Stomach (tissue), 9 donors: ENCODE results near the gene RPS13. TPM values are rescaled to one million over a fixed set of nuclear protein-coding genes. Genes with fewer than 3 reads are reported as not detected.
A peak's percentile ranks its signal among the peaks of the same experiment; 100 is the strongest.

Experiments used
- DNase-seq, 2 donors: peaks; one replicate each; pipeline versions ENCODE4 v3.0.0 to v3.0.0-alpha.2; 2013 to 2019
- H3K27ac ChIP-seq, 5 donors: fragments of 200-600 bp in 4 of 5; sonication (generic) in 4 of 5; one replicate each; pipeline ENCODE4 v1.5.1; 2013 to 2019; ENCODE audit warnings: mild to moderate bottlenecking in 1 of 5, moderate library complexity in 1 of 5
- H3K27me3 ChIP-seq, 3 donors: fragments of 200-600 bp; sonication (generic); one replicate each; pipeline ENCODE4 v1.5.1; 2017 to 2019; ENCODE audit warnings: mixed run types in 1 of 3
- H3K36me3 ChIP-seq, 4 donors: fragments of 200-600 bp; sonication (generic); 1 replicate in 3 of 4; 2 replicates in 1 of 4; pipeline ENCODE4 v1.5.1; 2016 to 2019
- H3K4me1 ChIP-seq, 4 donors: fragments of 200-600 bp; sonication (generic); one replicate each; pipeline ENCODE4 v1.5.1; 2016 to 2019
- H3K4me3 ChIP-seq, 4 donors: fragments of 200-600 bp; sonication (generic) in 3 of 4; one replicate each; pipeline ENCODE4 v1.5.1; 2016 to 2019; ENCODE audit warnings: mild to moderate bottlenecking in 1 of 4
- H3K9me3 ChIP-seq, 4 donors: fragments of 200-600 bp; sonication (generic); one replicate each; pipeline ENCODE4 v1.5.1; 2016 to 2019
- EP300 ChIP-seq: sonication (generic); formaldehyde crosslinking; IDR thresholded peaks from one replicate; pipeline ENCODE4 v1.6.1; 2017; ENCODE audit warnings: antibody characterized with exemption
- POLR2A ChIP-seq, 4 donors: fragments of 450-650 bp; IDR thresholded peaks; one replicate each; pipeline ENCODE4 v1.6.1; 2016; ENCODE audit warnings: antibody characterized with exemption in 4 of 4, control low read depth in 2 of 4, mild to moderate bottlenecking in 1 of 4, moderate library complexity in 1 of 4
- POLR2AphosphoS5 ChIP-seq, 3 donors: sonication (generic); formaldehyde crosslinking; IDR thresholded peaks; one replicate each; pipeline ENCODE4 v1.6.1; 2016; ENCODE audit warnings: antibody characterized with exemption in 3 of 3
- WGBS, 5 donors: extraction: QIAGEN DNeasy Blood & Tissue Kit in 3 of 5; methylation state at CpG; one replicate each; pipeline versions ENCODE4 v1.1.5 to v1.1.7; 2013 to 2018; 5-methylcytosine and 5-hydroxymethylcytosine counted together
- intact Hi-C: fragments of 100-400 bp; cut with DNase I; formaldehyde crosslinking; loops from one replicate; pipeline ENCODE4 v1.15.1; 2023; ENCODE audit warnings: low total_unique reads
- polyA plus RNA-seq, 3 donors: library from polyadenylated mRNA; stranded (reverse); fragments of 200-250 nt; gene quantifications; one replicate each; pipeline ENCODE4 v1.2.3, GENCODE V29; 2013
- total RNA-seq, 5 donors: library from RNA; depleted of rRNA; stranded (reverse); fragments of >200 nt; gene quantifications; one replicate each; pipeline versions ENCODE4 v1.1.0 to v1.2.3, GENCODE V29; 2014 to 2016
- TF ChIP-seq, protein P1 (sequence below), 7 experiments: fragments of 450-650 bp in 4 of 7; fragments of 200-600 bp in 3 of 7; sonication (generic) in 3 of 7; IDR thresholded peaks; one replicate each; pipeline ENCODE4 v1.5.1; 2016 to 2019; ENCODE audit warnings: antibody characterized with exemption in 7 of 7, control low read depth in 2 of 7, mild to moderate bottlenecking in 1 of 7
- donor health status: healthy with polysubstance abuse.
- donor health status: Bipolar disorder and iron deficiency.
- donor health status: healthy.

RPS13 gene
- total and polyA plus RNA-seq, 8 donors = 282 to 3,236 (median 2,060) TPM

GRCh38 chr11:17075506-17075905 is 2.0 kb downstream of the RPS13 start:
- peaks cover 21 to 48% (median 47%) of the 10 kb centered on the region in 4 donors for H3K36me3 ChIP-seq
- peak overlapping the region in 2 of 4 donors; percentile 91 to 92 for H3K4me3 ChIP-seq
- intact Hi-C loops = no loop called here
- H3K27ac ChIP-seq = peak overlapping the region in 2 of 5 donors; percentile 95 to 96
- DNase-seq = no peak
- H3K4me1 ChIP-seq = peaks cover 26 to 45% (median 37%) of the 10 kb centered on the region in 4 donors
- WGBS, 5 donors = 51 to 70% (median 54%) methylated on average over 5 of the region's 5 CpGs
- TF ChIP-seq EP300 = no peak
- no peak for TF ChIP-seq POLR2AphosphoS5 (IDR thresholded peaks at IDR 0.05)
- TF ChIP-seq, protein P1, sequence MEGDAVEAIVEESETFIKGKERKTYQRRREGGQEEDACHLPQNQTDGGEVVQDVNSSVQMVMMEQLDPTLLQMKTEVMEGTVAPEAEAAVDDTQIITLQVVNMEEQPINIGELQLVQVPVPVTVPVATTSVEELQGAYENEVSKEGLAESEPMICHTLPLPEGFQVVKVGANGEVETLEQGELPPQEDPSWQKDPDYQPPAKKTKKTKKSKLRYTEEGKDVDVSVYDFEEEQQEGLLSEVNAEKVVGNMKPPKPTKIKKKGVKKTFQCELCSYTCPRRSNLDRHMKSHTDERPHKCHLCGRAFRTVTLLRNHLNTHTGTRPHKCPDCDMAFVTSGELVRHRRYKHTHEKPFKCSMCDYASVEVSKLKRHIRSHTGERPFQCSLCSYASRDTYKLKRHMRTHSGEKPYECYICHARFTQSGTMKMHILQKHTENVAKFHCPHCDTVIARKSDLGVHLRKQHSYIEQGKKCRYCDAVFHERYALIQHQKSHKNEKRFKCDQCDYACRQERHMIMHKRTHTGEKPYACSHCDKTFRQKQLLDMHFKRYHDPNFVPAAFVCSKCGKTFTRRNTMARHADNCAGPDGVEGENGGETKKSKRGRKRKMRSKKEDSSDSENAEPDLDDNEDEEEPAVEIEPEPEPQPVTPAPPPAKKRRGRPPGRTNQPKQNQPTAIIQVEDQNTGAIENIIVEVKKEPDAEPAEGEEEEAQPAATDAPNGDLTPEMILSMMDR (IDR thresholded peaks at IDR 0.05) = no peak
- no peak for TF ChIP-seq POLR2A (IDR thresholded peaks at IDR 0.05)
- no peaks in the 10 kb centered on the region for H3K9me3 ChIP-seq
- no peaks in the 10 kb centered on the region for H3K27me3 ChIP-seq

DNA sequence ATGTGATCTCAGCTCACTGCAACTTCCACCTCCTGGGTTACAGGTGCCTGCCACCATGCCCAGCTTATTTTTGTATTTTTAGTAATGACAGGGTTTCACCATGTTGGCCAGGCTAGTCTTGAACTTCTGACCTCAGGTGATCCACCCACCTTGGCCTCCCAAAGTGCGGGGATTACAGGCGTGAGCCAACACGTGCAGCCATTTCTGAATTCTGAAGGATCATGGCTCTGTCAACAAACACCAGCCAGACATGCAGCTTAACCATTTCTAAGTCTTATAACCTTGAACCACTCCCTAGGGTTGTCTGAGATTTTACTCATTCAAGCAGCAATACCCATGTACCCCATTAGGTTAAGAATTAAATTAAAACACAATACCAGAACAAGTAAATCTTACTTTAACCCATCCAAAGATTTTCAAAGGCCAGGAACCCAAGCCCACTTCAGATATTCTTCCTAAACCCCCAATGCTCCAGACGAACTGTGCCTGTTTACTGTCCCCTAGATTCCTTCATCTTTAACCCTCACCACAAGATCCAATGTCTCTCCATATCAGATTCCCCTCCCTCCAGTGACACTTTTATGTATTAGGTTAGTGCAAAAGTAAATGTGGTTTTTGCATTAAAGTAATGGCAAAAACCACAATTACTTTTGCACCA is 4.0 kb downstream of the RPS13 start:
- peaks cover 21 to 48% (median 47%) of the 10 kb centered on the region in 4 donors for H3K36me3 ChIP-seq
- no peaks in the 10 kb centered on the region for H3K27me3 ChIP-seq
- H3K9me3 ChIP-seq = no peaks in the 10 kb centered on the region
- no peak for DNase-seq
- no peak overlapping the region for H3K4me3 ChIP-seq
- peaks cover 25 to 42% (median 33%) of the 10 kb centered on the region in 4 donors for H3K4me1 ChIP-seq
- no peak for TF ChIP-seq EP300
- no peak for TF ChIP-seq POLR2A (IDR thresholded peaks at IDR 0.05)
- TF ChIP-seq, protein P1 (IDR thresholded peaks at IDR 0.05) = no peak
- no peak for TF ChIP-seq POLR2AphosphoS5 (IDR thresholded peaks at IDR 0.05)
- intact Hi-C loops = no loop called here
- 23 to 45% (median 42%) methylated on average over 4 of the region's 4 CpGs for WGBS, 5 donors
- H3K27ac ChIP-seq = no peak overlapping the region

GRCh38 chr11:17067417-17067816 is 10.1 kb downstream of the RPS13 start:
- Histone ChIP-seq H3K4me3 (no peak overlapping the region), H3K27ac (no peak overlapping the region), H3K36me3 (peaks cover 0 to 7% (median 6%) of the 10 kb centered on the region in 4 donors), H3K4me1 (no peaks in the 10 kb centered on the region), H3K9me3 (no peaks in the 10 kb centered on the region), H3K27me3 (no peaks in the 10 kb centered on the region)
- TF ChIP-seq POLR2AphosphoS5 (IDR thresholded peaks at IDR 0.05) = no peak
- no peak for TF ChIP-seq POLR2A (IDR thresholded peaks at IDR 0.05)
- TF ChIP-seq, protein P1 (IDR thresholded peaks at IDR 0.05) = no peak
- TF ChIP-seq EP300 = no peak
- DNase-seq = no peak
- intact Hi-C loops = loop anchor here (10.0 kb wide), 1 partner anchor 123 kb away; no protein-coding TSS in a partner anchor
- 92 to 96% (median 94%) methylated on average over 6 of the region's 6 CpGs for WGBS, 5 donors

DNA sequence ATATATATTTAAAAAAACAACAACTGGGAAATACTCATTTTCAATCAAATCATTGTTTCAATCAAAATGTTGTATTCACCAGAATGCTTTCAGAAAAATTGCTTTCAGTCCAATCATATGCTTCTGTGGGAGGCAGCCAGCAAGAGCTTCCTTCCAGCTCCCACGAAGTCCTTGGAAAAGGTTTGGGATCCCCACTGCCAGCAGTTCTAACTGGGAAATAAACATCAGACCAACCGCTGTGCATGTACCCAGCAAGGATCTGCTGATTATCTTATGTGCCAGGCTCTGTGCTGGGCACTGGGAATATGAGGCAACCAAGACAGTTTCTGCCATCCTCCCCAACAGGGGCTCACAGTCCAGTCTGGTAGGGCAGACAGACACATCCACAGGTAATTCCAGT is 10.8 kb downstream of the RPS13 start:
- Histone ChIP-seq H3K36me3 (peaks cover 0 to 3% (median 0%) of the 10 kb centered on the region in 4 donors), H3K4me3 (no peak overlapping the region), H3K27me3 (no peaks in the 10 kb centered on the region), H3K27ac (no peak overlapping the region), H3K4me1 (no peaks in the 10 kb centered on the region), H3K9me3 (no peaks in the 10 kb centered on the region)
- no peak for TF ChIP-seq EP300
- no peak for TF ChIP-seq POLR2AphosphoS5 (IDR thresholded peaks at IDR 0.05)
- TF ChIP-seq, protein P1 (IDR thresholded peaks at IDR 0.05) = no peak
- intact Hi-C loops = loop anchor here (10.0 kb wide), 1 partner anchor 122 kb away; no protein-coding TSS in a partner anchor
- 43 to 81% (median 72%) methylated on average over 2 of the region's 2 CpGs for WGBS, 5 donors
- DNase-seq = no peak
